ENCODE results near the gene RAC2. TPM values are rescaled to one million over a fixed set of nuclear protein-coding genes. Genes with fewer than 3 reads are reported as not detected.

Gene RAC2
- total RNA-seq, 2 experiments from 2014 or later, result 728 to 759 TPM

GRCh38 chr22:37178350-37179125 is 65.5 kb downstream of the RAC2 start:
- H3K4me3 Mint-ChIP-seq, result no peak overlapping the region
- no peak for DNase-seq
- H3K36me3 Mint-ChIP-seq (ENCODE audit: low read depth), result no peaks in the 10 kb centered on the region
- H3K9me3 Mint-ChIP-seq, result no peaks in the 10 kb centered on the region
- intact Hi-C loops (cut with micrococcal nuclease), result no loop called here
- CTCF ChIA-PET, result interaction anchor here (3.6 kb wide), 1 partner anchor 12 kb away, joined by 14 read pairs; no protein-coding TSS in a partner anchor
- peaks cover 12% of the 10 kb centered on the region for H3K4me1 Mint-ChIP-seq (ENCODE audit: low read depth)
- H3K27me3 Mint-ChIP-seq (ENCODE audit: low read depth), result no peaks in the 10 kb centered on the region
- H3K27ac Mint-ChIP-seq, result no peak overlapping the region

GRCh38 chr22:37177755-37178154 is 66.3 kb downstream of the RAC2 start:
- no peaks in the 10 kb centered on the region for H3K27me3 Mint-ChIP-seq (ENCODE audit: low read depth)
- no peak for DNase-seq
- no peaks in the 10 kb centered on the region for H3K9me3 Mint-ChIP-seq
- CTCF ChIA-PET, result interaction anchor here (0.7 to 3.6 kb wide), 2 partner anchors 11 to 125 kb away, joined by 3 to 14 read pairs; no protein-coding TSS in a partner anchor
- H3K27ac Mint-ChIP-seq, result no peak overlapping the region
- H3K4me1 Mint-ChIP-seq (ENCODE audit: low read depth), result peaks cover 12% of the 10 kb centered on the region
- H3K36me3 Mint-ChIP-seq (ENCODE audit: low read depth), result no peaks in the 10 kb centered on the region
- H3K4me3 Mint-ChIP-seq, result no peak overlapping the region
- intact Hi-C loops (cut with micrococcal nuclease), result no loop called here

- no peak overlapping the region for H3K4me3 Mint-ChIP-seq
Measured at GRCh38 chr22:37177221-37177620, 66.8 kb downstream of the RAC2 start.

GRCh38 chr22:37176464-37177061 is 67.5 kb downstream of the RAC2 start:
- no peaks in the 10 kb centered on the region for H3K27me3 Mint-ChIP-seq (ENCODE audit: low read depth)
- H3K4me1 Mint-ChIP-seq (ENCODE audit: low read depth), result peaks cover 12% of the 10 kb centered on the region
- no peaks in the 10 kb centered on the region for H3K36me3 Mint-ChIP-seq (ENCODE audit: low read depth)
- H3K4me3 Mint-ChIP-seq, result no peak overlapping the region
- no peak overlapping the region for H3K27ac Mint-ChIP-seq
- intact Hi-C loops (cut with micrococcal nuclease), result no loop called here
- CTCF ChIA-PET, result interaction anchor here (3.6 kb wide), 1 partner anchor 10 kb away, joined by 14 read pairs; no protein-coding TSS in a partner anchor
- DNase-seq, result no peak
- H3K9me3 Mint-ChIP-seq, result no peaks in the 10 kb centered on the region

More at GRCh38 chr22:37177221-37177620, 66.8 kb downstream of the RAC2 start:
- CTCF ChIA-PET, result interaction anchor here (0.7 to 3.6 kb wide), 2 partner anchors 11 to 125 kb away, joined by 3 to 14 read pairs; no protein-coding TSS in a partner anchor
- no peaks in the 10 kb centered on the region for H3K27me3 Mint-ChIP-seq (ENCODE audit: low read depth)
- no peak for DNase-seq
- H3K27ac Mint-ChIP-seq, result no peak overlapping the region
- intact Hi-C loops (cut with micrococcal nuclease), result no loop called here
- peaks cover 12% of the 10 kb centered on the region for H3K4me1 Mint-ChIP-seq (ENCODE audit: low read depth)
- H3K9me3 Mint-ChIP-seq, result no peaks in the 10 kb centered on the region
- no peaks in the 10 kb centered on the region for H3K36me3 Mint-ChIP-seq (ENCODE audit: low read depth)

- intact Hi-C loops (cut with micrococcal nuclease), result no loop called here
- CTCF ChIA-PET, result interaction anchor here (3.6 kb wide), 1 partner anchor 9 kb away, joined by 14 read pairs; no protein-coding TSS in a partner anchor
- no peak for DNase-seq
- Mint-ChIP-seq H3K4me1 (ENCODE audit: low read depth) (peaks cover 12% of the 10 kb centered on the region), H3K4me3 (no peak overlapping the region), H3K36me3 (ENCODE audit: low read depth) (no peaks in the 10 kb centered on the region), H3K27me3 (ENCODE audit: low read depth) (no peaks in the 10 kb centered on the region), H3K27ac (peak overlapping the region; percentile 10), H3K9me3 (no peaks in the 10 kb centered on the region)
Measured at GRCh38 chr22:37175414-37176281, 68.4 kb downstream of the RAC2 start.

Other genes starting within 250 kb of the RAC2 start
- gene TST, start 224.8 kb downstream of the RAC2 start, total RNA-seq, result under 1 TPM; 0.38 to 0.44 TPM
- 1 to 10 TPM; 2.8 to 2.9 TPM for gene MPST, start 224.5 kb downstream of the RAC2 start, total RNA-seq
- 10 to 100 TPM; 22.6 to 23.1 TPM for gene KCTD17, start 192.5 kb downstream of the RAC2 start, total RNA-seq
- gene TMPRSS6, start 134.6 kb downstream of the RAC2 start, total RNA-seq, result 10 to 100 TPM; 10.7 to 10.9 TPM
- gene IL2RB, start 94.4 kb downstream of the RAC2 start, total RNA-seq, result 100 to 1,000 TPM; 126 to 134 TPM
- 10 to 100 TPM; 13.4 to 13.6 TPM for gene C1QTNF6, start 56.0 kb downstream of the RAC2 start, total RNA-seq
- 10 to 100 TPM; 28.1 to 28.6 TPM for gene SSTR3, start 31.8 kb downstream of the RAC2 start, total RNA-seq
- gene CYTH4, start 38.2 kb upstream of the RAC2 start, total RNA-seq, result 10 to 100 TPM; 30.5 to 34.0 TPM
- gene ELFN2, start 183.2 kb upstream of the RAC2 start, total RNA-seq, result under 1 TPM; 0.57 to 0.79 TPM
- 10 to 100 TPM; 83.1 to 90.9 TPM for gene MFNG, start 242.1 kb upstream of the RAC2 start, total RNA-seq

Data from activated naive CD4-positive, alpha-beta T cell treated with anti-CD3 and anti-CD28 coated beads for 36 hours (primary cell).